Measurements from ENCODE around the gene TPBGL.
"Not testable (repeated sequence)": the region's sequence is repeated elsewhere in the genome, so short reads cannot be mapped to it uniquely, and the experiment has no call there.

The TPBGL gene

GRCh38 chr11:75272821-75273301 lies 32.3 kb downstream of the TPBGL start:
- Histone ChIP-seq H3K4me1 (ENCODE audit: control insufficient read depth, insufficient read depth, low read length) (no peaks in the 10 kb centered on the region), H3K4me3 (ENCODE audit: low read length) (no peak overlapping the region), H3K27me3 (ENCODE audit: control insufficient read depth, insufficient read depth, low read length) (no peaks in the 10 kb centered on the region), H3K9ac (ENCODE audit: low read length) (no peak overlapping the region), H3K27ac (ENCODE audit: low read depth, low read length) (no peak overlapping the region), H3K36me3 (ENCODE audit: control insufficient read depth, insufficient read depth, low read length) (peaks cover 40% of the 10 kb centered on the region)

- Histone ChIP-seq H3K4me1 (ENCODE audit: control insufficient read depth, insufficient read depth, low read length) (no peaks in the 10 kb centered on the region), H3K27ac (ENCODE audit: low read depth, low read length) (no peak overlapping the region), H3K9ac (ENCODE audit: low read length) (no peak overlapping the region), H3K4me3 (ENCODE audit: low read length) (no peak overlapping the region), H3K36me3 (ENCODE audit: control insufficient read depth, insufficient read depth, low read length) (peaks cover 46% of the 10 kb centered on the region), H3K27me3 (ENCODE audit: control insufficient read depth, insufficient read depth, low read length) (no peaks in the 10 kb centered on the region)
Measured at GRCh38 chr11:75273411-75274391, 33.1 kb downstream of the TPBGL start.

- H3K9ac ChIP-seq (ENCODE audit: low read length); H3K27ac ChIP-seq (ENCODE audit: low read depth, low read length); H3K4me1 ChIP-seq (ENCODE audit: control insufficient read depth, insufficient read depth, low read length): not testable (repeated sequence)
Measured at GRCh38 chr11:75274716-75275115, 34.1 kb downstream of the TPBGL start.

GRCh38 chr11:75275581-75275980 lies 35.0 kb downstream of the TPBGL start:
- Histone ChIP-seq H3K36me3 (ENCODE audit: control insufficient read depth, insufficient read depth, low read length) (peaks cover 47% of the 10 kb centered on the region), H3K4me3 (ENCODE audit: low read length) (no peak overlapping the region), H3K4me1 (ENCODE audit: control insufficient read depth, insufficient read depth, low read length) (no peaks in the 10 kb centered on the region), H3K27ac (ENCODE audit: low read depth, low read length) (no peak overlapping the region), H3K27me3 (ENCODE audit: control insufficient read depth, insufficient read depth, low read length) (no peaks in the 10 kb centered on the region), H3K9ac (ENCODE audit: low read length) (no peak overlapping the region)

More at GRCh38 chr11:75274716-75275115, 34.1 kb downstream of the TPBGL start:
- peaks cover 47% of the 10 kb centered on the region for H3K36me3 ChIP-seq (ENCODE audit: control insufficient read depth, insufficient read depth, low read length)
- not testable (repeated sequence) for H3K27me3 ChIP-seq (ENCODE audit: control insufficient read depth, insufficient read depth, low read length); H3K4me3 ChIP-seq (ENCODE audit: low read length)

- H3K9ac ChIP-seq (ENCODE audit: low read length) = no peak overlapping the region
- no peak overlapping the region for H3K4me3 ChIP-seq (ENCODE audit: low read length)
- no peak overlapping the region for H3K27ac ChIP-seq (ENCODE audit: low read depth, low read length)
- peaks cover 47% of the 10 kb centered on the region for H3K36me3 ChIP-seq (ENCODE audit: control insufficient read depth, insufficient read depth, low read length)
- H3K4me1 ChIP-seq (ENCODE audit: control insufficient read depth, insufficient read depth, low read length) = no peaks in the 10 kb centered on the region
- no peaks in the 10 kb centered on the region for H3K27me3 ChIP-seq (ENCODE audit: control insufficient read depth, insufficient read depth, low read length)
Measured at GRCh38 chr11:75276186-75276585, 35.6 kb downstream of the TPBGL start.

- Histone ChIP-seq H3K4me1 (ENCODE audit: control insufficient read depth, insufficient read depth, low read length) (no peaks in the 10 kb centered on the region), H3K27me3 (ENCODE audit: control insufficient read depth, insufficient read depth, low read length) (no peaks in the 10 kb centered on the region), H3K9ac (ENCODE audit: low read length) (no peak overlapping the region), H3K36me3 (ENCODE audit: control insufficient read depth, insufficient read depth, low read length) (peaks cover 52% of the 10 kb centered on the region), H3K4me3 (ENCODE audit: low read length) (no peak overlapping the region), H3K27ac (ENCODE audit: low read depth, low read length) (no peak overlapping the region)
Measured at GRCh38 chr11:75276686-75277085, 36.1 kb downstream of the TPBGL start.

- Histone ChIP-seq H3K27ac (ENCODE audit: low read depth, low read length) (no peak overlapping the region), H3K4me1 (ENCODE audit: control insufficient read depth, insufficient read depth, low read length) (no peaks in the 10 kb centered on the region), H3K36me3 (ENCODE audit: control insufficient read depth, insufficient read depth, low read length) (peaks cover 48% of the 10 kb centered on the region), H3K4me3 (ENCODE audit: low read length) (no peak overlapping the region), H3K9ac (ENCODE audit: low read length) (no peak overlapping the region), H3K27me3 (ENCODE audit: control insufficient read depth, insufficient read depth, low read length) (no peaks in the 10 kb centered on the region)
Measured at GRCh38 chr11:75277211-75277805, 36.7 kb downstream of the TPBGL start.

GRCh38 chr11:75277991-75278790 lies 37.6 kb downstream of the TPBGL start:
- H3K9ac ChIP-seq (ENCODE audit: low read length) = no peak overlapping the region
- no peaks in the 10 kb centered on the region for H3K27me3 ChIP-seq (ENCODE audit: control insufficient read depth, insufficient read depth, low read length)
- no peak overlapping the region for H3K27ac ChIP-seq (ENCODE audit: low read depth, low read length)
- H3K4me3 ChIP-seq (ENCODE audit: low read length) = no peak overlapping the region
- H3K36me3 ChIP-seq (ENCODE audit: control insufficient read depth, insufficient read depth, low read length) = peaks cover 39% of the 10 kb centered on the region
- H3K4me1 ChIP-seq (ENCODE audit: control insufficient read depth, insufficient read depth, low read length) = no peaks in the 10 kb centered on the region

- Histone ChIP-seq H3K4me3 (ENCODE audit: low read length) (no peak overlapping the region), H3K36me3 (ENCODE audit: control insufficient read depth, insufficient read depth, low read length) (peaks cover 29% of the 10 kb centered on the region), H3K4me1 (ENCODE audit: control insufficient read depth, insufficient read depth, low read length) (no peaks in the 10 kb centered on the region), H3K9ac (ENCODE audit: low read length) (no peak overlapping the region), H3K27me3 (ENCODE audit: control insufficient read depth, insufficient read depth, low read length) (no peaks in the 10 kb centered on the region), H3K27ac (ENCODE audit: low read depth, low read length) (no peak overlapping the region)
Measured at GRCh38 chr11:75279273-75279672, 38.7 kb downstream of the TPBGL start.

GRCh38 chr11:75280227-75280701 lies 39.7 kb downstream of the TPBGL start:
- Histone ChIP-seq H3K9ac (ENCODE audit: low read length) (no peak overlapping the region), H3K4me1 (ENCODE audit: control insufficient read depth, insufficient read depth, low read length) (no peaks in the 10 kb centered on the region), H3K27ac (ENCODE audit: low read depth, low read length) (peak overlapping the region; percentile 8), H3K27me3 (ENCODE audit: control insufficient read depth, insufficient read depth, low read length) (no peaks in the 10 kb centered on the region), H3K36me3 (ENCODE audit: control insufficient read depth, insufficient read depth, low read length) (peaks cover 33% of the 10 kb centered on the region), H3K4me3 (ENCODE audit: low read length) (no peak overlapping the region)

- H3K27ac ChIP-seq (ENCODE audit: low read depth, low read length) = no peak overlapping the region
- H3K36me3 ChIP-seq (ENCODE audit: control insufficient read depth, insufficient read depth, low read length) = peaks cover 40% of the 10 kb centered on the region
Measured at GRCh38 chr11:75280770-75281468, 40.3 kb downstream of the TPBGL start.

More at GRCh38 chr11:75280770-75281468, 40.3 kb downstream of the TPBGL start:
- H3K27me3 ChIP-seq (ENCODE audit: control insufficient read depth, insufficient read depth, low read length) = no peaks in the 10 kb centered on the region
- no peak overlapping the region for H3K9ac ChIP-seq (ENCODE audit: low read length)
- H3K4me1 ChIP-seq (ENCODE audit: control insufficient read depth, insufficient read depth, low read length) = no peaks in the 10 kb centered on the region
- no peak overlapping the region for H3K4me3 ChIP-seq (ENCODE audit: low read length)
